Ectodermal cell (in vitro differentiated cells): ENCODE data around the gene ZBTB25.
A peak's percentile ranks its signal among the peaks of the same experiment; 100 is the strongest.

Experiments
- H3K27ac ChIP-seq: 2 replicates; pipeline ENCODE4 v1.7.0; 2013; ENCODE audit warnings: mild to moderate bottlenecking, low read depth, low read length; ENCODE audit not compliant: insufficient read depth, poor library complexity, severe bottlenecking
- H3K27me3 ChIP-seq: 2 replicates; pipeline ENCODE4 v1.7.0; 2013; ENCODE audit warnings: mild to moderate bottlenecking, low read length; ENCODE audit not compliant: insufficient read depth, control insufficient read depth, poor library complexity, severe bottlenecking
- H3K36me3 ChIP-seq: one replicate; pipeline ENCODE4 v1.7.0; 2013; ENCODE audit warnings: low read length; ENCODE audit not compliant: control insufficient read depth, insufficient read depth
- H3K4me1 ChIP-seq: one replicate; pipeline ENCODE4 v1.7.0; 2013; ENCODE audit warnings: low read length; ENCODE audit not compliant: control insufficient read depth, insufficient read depth
- H3K4me3 ChIP-seq: 2 replicates; pipeline ENCODE4 v1.7.0; 2013; ENCODE audit warnings: low read depth, low read length, control low read depth; ENCODE audit not compliant: insufficient read depth
- H3K9me3 ChIP-seq: 2 replicates; pipeline ENCODE4 v1.7.0; 2013; ENCODE audit warnings: mild to moderate bottlenecking, low read length, moderate library complexity; ENCODE audit not compliant: control insufficient read depth
- WGBS, 2 experiments: methylation state at CpG; one replicate each; pipeline ENCODE4 v1.1.7; 2013; ENCODE audit warnings: missing lambda C conversion rate in 2 of 2; 5-methylcytosine and 5-hydroxymethylcytosine counted together

The ZBTB25 gene

DNA sequence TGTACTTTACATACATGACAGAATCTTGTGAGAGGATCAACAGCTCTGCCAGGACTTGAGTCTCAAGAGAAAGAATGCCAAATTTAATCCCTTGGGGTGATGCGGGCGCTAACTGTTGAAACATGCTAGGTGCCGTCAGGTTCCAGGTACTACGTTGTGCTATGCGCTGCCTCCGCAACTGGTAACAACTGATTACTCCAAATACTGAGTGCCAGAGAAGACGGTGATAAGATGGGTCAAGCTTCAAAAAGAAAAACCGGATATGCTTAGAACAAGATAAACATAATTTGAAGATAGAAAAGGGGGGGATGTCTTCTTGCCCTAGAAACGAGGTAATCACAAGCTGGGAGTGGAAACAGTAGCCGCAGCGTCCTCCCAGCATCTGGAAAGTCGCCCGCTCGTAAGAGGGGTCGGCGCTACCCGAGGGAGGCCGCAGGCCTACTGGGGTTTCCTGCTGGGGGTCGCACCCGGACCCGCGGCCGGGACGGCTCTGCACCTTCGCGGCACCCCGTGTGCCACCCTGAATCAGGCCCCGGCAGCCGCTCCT lies 678 bp downstream of the ZBTB25 start:
- Histone ChIP-seq H3K4me3 (peak overlapping the region; percentile 61), H3K4me1 (peaks cover 15% of the 10 kb centered on the region), H3K27ac (peak overlapping the region; percentile 64), H3K36me3 (no peaks in the 10 kb centered on the region), H3K9me3 (no peaks in the 10 kb centered on the region), H3K27me3 (no peaks in the 10 kb centered on the region)
- WGBS, 2 experiments, result 6 to 7% methylated on average over 29 of the region's 29 CpGs

DNA sequence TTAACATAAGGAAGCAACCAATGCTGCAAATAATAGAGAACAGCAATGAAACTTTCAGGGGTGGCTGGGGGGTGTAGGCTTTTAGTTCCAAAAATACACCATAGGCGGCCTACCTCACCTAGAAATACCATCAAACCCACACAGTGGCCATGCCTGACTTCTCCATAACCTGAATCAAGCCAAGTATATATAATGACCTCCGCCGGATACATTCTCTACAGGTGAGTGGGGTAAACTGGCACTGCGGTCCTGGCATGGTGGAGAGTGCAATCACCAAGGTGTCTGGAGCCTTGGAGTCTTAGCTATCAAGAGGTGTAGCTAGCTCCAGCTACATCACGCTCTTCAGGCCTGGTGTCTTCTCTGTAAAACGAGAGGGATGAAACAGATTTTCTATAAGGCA lies 1.2 kb downstream of the ZBTB25 start:
- Histone ChIP-seq H3K27ac (no peak overlapping the region), H3K4me3 (peak overlapping the region; percentile 61), H3K4me1 (peaks cover 15% of the 10 kb centered on the region), H3K27me3 (no peaks in the 10 kb centered on the region), H3K9me3 (no peaks in the 10 kb centered on the region), H3K36me3 (no peaks in the 10 kb centered on the region)
- 81 to 83% methylated on average over 6 of the region's 6 CpGs for WGBS, 2 experiments

DNA sequence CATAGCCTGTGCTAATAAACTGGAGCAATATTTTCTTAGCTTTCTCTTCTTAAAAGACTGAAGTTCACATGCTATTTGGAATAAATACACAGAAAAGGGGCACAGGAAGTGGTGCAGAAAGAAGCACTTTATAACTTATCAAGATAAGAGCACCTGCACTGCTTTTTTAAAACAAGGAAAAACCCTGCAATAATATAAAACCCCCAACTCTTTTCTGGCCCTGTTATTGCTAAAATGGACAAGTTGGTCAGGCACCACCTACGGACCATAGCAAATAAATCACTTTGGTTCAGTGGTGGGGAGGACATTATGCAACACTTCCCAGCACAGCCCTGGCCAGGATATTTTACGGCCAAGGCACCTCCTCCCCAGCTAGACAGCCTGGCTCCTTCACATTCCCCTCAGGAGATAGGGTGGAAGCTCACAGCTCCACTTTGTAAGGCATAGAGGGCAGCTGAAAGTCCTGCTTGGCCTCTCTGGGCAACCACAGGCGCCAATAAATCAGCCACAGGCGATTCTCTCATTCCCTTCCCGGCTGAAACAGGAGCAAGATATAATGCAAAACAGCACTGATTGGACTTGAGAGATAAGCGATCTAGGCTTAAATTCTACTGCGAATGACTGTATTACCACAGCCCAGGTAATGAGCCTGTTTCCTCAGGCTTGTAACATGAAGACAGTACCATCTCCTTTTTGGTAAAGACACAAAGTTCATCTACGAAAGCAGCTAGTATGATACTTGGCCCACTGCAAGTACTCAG lies 2.0 kb downstream of the ZBTB25 start:
- Histone ChIP-seq H3K9me3 (no peaks in the 10 kb centered on the region), H3K4me3 (no peak overlapping the region), H3K27ac (no peak overlapping the region), H3K27me3 (no peaks in the 10 kb centered on the region), H3K36me3 (no peaks in the 10 kb centered on the region), H3K4me1 (peaks cover 15% of the 10 kb centered on the region)
- WGBS, 2 experiments, result 89 to 90% methylated on average over 8 of the region's 8 CpGs

DNA sequence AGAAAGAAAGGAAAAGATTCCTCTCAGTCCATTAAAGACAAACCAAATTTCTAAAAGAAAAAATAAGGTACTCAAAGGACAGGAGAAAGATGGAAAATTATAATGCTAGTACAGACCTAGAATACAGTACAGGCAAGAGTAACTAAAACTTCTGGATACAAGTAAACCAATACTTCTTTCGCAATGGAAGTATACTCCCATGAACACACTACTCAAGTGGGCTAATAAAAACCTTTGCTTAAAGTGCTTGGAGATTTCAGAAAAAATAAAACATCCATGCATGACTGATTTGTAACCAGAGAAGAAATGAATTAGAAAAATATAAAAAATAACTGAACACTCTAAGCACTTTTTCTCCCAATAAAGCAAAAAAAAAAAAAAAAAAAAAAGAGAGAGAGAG lies 3.5 kb downstream of the ZBTB25 start:
- Histone ChIP-seq H3K36me3 (no peaks in the 10 kb centered on the region), H3K9me3 (no peaks in the 10 kb centered on the region), H3K27me3 (no peaks in the 10 kb centered on the region), H3K4me1 (peaks cover 15% of the 10 kb centered on the region), H3K27ac (no peak overlapping the region), H3K4me3 (no peak overlapping the region)
- WGBS, 2 experiments, result 100% methylated on average over 1 of the region's 1 CpG; no CpG with 5 or more reads in 1 of the 2 experiments

DNA sequence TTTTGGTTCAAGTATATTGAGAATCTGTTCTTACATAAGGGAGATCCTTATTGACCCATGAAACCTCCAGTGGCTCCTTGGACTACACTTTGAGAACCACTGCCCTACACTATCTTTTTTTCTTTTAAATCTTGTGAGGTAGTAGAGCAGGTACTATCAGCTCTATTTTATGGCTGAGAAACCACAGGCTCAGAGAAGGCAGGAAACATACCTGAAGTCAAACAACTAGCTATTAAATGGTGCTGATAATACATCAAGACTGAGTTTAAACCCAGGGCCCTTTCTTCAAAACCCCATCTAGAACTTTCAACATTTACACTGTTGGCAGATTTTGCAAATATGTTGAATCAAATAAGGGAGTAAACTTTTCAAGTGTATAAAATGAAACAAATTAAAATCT lies 6.9 kb downstream of the ZBTB25 start:
- H3K27ac ChIP-seq, result no peak overlapping the region
- H3K36me3 ChIP-seq, result no peaks in the 10 kb centered on the region
- no peaks in the 10 kb centered on the region for H3K9me3 ChIP-seq
- peaks cover 4% of the 10 kb centered on the region for H3K4me1 ChIP-seq
- H3K27me3 ChIP-seq, result no peaks in the 10 kb centered on the region
- H3K4me3 ChIP-seq, result no peak overlapping the region

DNA sequence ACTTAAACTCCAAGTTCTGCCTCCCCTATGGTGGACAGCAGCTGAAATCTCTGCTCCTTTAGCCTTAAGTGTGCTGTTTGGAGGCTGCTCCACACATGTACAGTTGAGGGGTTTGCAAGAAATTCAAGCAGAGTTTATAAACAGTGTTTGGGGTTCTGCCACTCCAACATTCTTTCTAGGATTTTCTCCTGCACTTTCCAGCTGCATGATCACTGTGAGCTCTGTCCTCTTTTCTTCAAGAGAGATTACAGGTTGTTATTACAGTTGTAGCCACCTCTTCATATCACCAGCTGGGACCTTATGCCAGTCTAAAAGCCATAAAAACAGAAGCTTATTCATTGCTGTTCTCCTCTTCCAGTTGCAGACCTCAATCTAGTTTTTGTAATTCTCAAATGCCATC lies 8.4 kb downstream of the ZBTB25 start:
- no peaks in the 10 kb centered on the region for H3K36me3 ChIP-seq
- no peaks in the 10 kb centered on the region for H3K27me3 ChIP-seq
- no peaks in the 10 kb centered on the region for H3K4me1 ChIP-seq
- H3K4me3 ChIP-seq, result no peak overlapping the region
- H3K27ac ChIP-seq, result no peak overlapping the region
- H3K9me3 ChIP-seq, result no peaks in the 10 kb centered on the region

DNA sequence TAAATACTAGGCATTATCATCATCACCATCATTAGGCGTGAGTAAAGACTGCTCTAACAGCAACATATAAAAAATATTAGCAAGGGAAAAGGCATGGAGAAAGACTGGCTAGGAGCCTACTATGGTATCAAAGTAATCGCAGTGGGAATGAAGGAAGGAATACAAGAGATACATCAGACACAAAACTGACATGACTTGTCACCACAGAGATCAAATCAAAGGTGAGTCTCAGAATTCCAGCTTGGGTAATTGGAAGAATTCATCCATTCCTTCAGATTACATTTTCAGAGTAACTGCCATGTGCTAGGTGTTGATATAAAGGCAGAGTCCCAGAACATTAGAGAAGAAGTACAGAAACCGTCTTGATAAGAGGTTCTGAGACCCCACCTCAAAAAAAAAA lies 10.2 kb downstream of the ZBTB25 start:
- no peaks in the 10 kb centered on the region for H3K36me3 ChIP-seq
- H3K4me3 ChIP-seq, result no peak overlapping the region
- WGBS, 2 experiments, result 90 to 96% methylated on average over 2 to 3 of the region's 3 CpGs
- no peaks in the 10 kb centered on the region for H3K9me3 ChIP-seq
- no peaks in the 10 kb centered on the region for H3K27me3 ChIP-seq
- no peaks in the 10 kb centered on the region for H3K4me1 ChIP-seq
- no peak overlapping the region for H3K27ac ChIP-seq

DNA sequence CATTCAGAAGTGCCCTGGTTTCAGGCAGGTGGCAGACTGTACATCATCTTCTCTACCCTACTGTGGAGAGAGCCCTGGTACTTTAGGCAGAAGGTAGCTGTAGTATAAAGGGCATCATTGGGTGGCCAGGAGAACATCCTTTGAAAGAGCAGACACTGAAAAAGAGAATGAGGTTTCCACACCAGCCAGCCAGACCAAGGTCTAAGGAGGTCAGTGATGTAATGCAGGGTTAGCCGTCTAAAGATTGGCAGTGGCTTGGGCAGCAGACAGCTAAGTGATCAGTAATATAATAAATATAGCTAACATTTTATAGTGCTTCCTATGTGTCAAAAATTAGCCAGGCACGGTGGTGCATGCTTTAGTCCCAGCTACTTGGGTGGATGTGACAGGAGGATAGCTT lies 12.0 kb downstream of the ZBTB25 start:
- no peak overlapping the region for H3K27ac ChIP-seq
- WGBS, 2 experiments, result 86 to 92% methylated on average over 2 of the region's 2 CpGs
- H3K9me3 ChIP-seq, result no peaks in the 10 kb centered on the region
- H3K4me3 ChIP-seq, result no peak overlapping the region
- peaks cover 9% of the 10 kb centered on the region for H3K36me3 ChIP-seq
- no peaks in the 10 kb centered on the region for H3K27me3 ChIP-seq
- no peaks in the 10 kb centered on the region for H3K4me1 ChIP-seq

DNA sequence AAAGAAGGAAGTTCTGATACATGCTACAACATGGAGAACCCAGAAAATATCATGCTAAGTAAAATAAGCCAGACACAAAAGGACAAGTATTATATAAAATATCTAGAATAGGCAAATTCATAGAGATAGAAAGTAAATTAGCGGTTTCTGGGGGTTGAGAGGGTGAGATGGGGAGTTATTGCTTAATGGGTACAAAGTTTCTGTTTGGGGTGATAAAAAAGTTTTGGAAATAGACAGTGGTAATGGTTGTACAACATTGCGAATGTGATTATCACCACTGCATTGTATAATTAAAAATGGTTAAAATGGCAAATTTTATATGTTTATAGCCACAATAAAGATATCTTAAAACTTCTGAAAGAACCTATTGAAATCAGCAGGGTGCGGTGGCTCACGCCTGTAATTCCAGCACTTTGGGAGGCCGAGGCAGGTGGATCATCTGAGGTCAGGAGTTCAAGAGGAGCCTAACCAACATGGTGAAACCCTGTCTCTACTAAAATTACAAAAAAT lies 15.0 kb downstream of the ZBTB25 start:
- WGBS, 2 experiments, result 91 to 96% methylated on average over 4 to 5 of the region's 5 CpGs

DNA sequence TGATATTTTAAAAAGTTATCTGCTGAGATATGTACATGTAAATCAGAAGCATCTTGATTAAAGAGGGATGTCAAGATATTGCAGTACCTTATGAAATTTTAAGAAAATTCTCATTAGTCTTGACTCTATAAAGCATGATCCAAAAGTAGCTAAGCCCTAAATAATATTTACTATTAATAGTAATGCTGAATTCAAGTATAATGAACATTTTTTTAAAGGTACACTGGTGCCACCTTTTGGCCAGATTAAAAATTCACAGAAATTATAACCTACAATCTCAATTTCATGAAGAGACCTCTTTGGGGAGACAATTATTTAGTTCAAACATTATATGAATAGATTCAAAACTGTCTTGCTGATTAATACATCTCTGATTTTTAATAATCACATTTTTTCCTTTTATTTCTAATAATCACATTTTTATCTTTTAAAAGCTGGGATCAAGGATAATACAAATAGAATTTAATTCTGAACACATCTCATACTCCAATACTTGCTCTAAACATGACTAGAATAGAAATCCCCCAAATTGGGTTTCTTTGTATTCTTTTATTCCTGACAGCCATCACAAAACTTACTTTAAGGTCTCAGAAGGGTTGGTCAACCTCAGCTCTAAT lies 24.9 kb downstream of the ZBTB25 start:
- Histone ChIP-seq H3K9me3 (no peaks in the 10 kb centered on the region), H3K4me3 (no peak overlapping the region), H3K27ac (no peak overlapping the region), H3K27me3 (no peaks in the 10 kb centered on the region), H3K4me1 (no peaks in the 10 kb centered on the region), H3K36me3 (no peaks in the 10 kb centered on the region)

More for the DNA sequence above, 15.0 kb downstream of the ZBTB25 start:
- Histone ChIP-seq H3K27me3 (no peaks in the 10 kb centered on the region), H3K4me3 (no peak overlapping the region), H3K9me3 (no peaks in the 10 kb centered on the region), H3K36me3 (peaks cover 9% of the 10 kb centered on the region), H3K27ac (no peak overlapping the region), H3K4me1 (no peaks in the 10 kb centered on the region)
